Stimulated activated CD4-positive, alpha-beta T cell treated with anti-CD3 and anti-CD28 coated beads, Interleukin-2, amount 100 ng/mL, for 48 hours (primary cell): ENCODE measurements around the gene CACNA1S.

Experiments used
- DNase-seq, 2 donors: peaks; one replicate each; pipeline ENCODE4 v3.0.0-alpha.2; 2020

Gene CACNA1S

DNA sequence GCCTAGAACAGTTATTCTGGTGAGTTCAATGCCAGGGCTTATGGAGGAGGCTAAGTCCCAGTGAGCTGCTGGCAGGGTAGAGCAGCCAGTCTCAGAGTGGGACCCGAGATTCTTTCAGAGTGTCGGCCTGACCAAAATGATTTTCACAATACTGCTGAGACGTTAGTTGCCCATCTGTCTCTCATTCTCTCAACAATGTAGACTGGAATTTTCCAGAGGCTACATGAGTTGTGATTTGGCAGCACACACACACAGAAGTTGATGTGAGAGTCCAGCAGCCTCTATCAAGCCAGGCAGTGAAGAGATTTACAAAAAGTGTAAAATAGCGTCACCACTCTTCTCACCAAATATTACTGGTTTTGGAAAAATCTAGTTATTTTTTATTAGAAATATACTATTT is 21.7 kb downstream of the CACNA1S start:
- no peak for DNase-seq

GRCh38 chr1:201089596-201089995 is 22.6 kb downstream of the CACNA1S start:
- no peak for DNase-seq

DNA sequence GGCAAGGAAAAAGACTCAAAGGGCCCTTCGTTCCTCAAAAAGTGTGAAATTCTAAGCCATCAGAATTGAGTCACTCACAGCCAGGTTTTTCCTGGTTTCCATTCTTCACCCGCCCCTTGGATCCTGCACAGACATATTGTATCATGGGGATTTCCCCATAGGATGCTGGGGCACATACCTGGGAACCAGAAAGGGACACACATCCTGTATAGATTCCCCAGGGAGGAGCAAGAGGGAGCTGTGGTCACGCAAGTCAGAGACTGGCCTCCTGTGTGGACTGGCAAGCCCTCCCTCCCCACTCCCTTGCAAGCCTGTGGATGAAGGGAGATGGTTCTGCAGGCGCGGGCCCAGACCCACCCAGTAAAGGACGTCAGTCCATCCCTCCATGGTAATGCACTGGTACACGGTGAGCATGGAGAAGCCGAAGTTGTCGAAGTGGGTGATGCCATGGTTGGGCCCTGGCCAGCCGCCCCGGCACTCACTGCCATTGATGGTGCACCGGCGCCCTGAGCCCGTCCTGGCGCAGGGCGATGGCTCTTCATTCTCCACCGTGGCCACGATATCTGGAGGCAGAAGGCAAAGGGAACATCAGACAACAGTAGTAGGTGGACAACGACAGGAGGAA is 23.2 kb downstream of the CACNA1S start:
- DNase-seq = no peak

- DNase-seq = no peak
Observed at GRCh38 chr1:201088395-201088794, 23.8 kb downstream of the CACNA1S start.

GRCh38 chr1:201085902-201086735 is 26.1 kb downstream of the CACNA1S start:
- DNase-seq = peak; percentile 26 to 41

DNA sequence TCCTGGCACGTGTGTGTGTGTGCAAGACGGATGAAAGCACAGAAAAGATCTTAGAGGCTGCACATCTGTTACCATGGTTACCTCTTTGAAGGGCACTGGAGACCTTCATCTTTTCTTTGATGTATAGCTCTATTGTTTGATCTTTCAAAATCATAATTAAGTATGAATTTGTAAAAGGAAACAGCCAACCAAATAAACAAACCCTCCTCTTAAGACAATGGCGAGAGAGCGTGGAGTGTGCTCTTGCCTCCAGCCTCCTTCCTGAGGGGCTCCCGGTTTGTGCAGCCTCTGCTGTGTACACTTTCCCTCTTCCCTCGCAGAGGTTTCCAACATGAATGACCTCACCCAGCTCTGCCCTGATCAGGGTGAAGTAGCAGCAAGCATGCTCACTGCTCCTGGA is 27.9 kb downstream of the CACNA1S start:
- no peak for DNase-seq

GRCh38 chr1:201083741-201084140 is 28.5 kb downstream of the CACNA1S start:
- no peak for DNase-seq

- DNase-seq = no peak
Observed at GRCh38 chr1:201080135-201080534, 32.1 kb downstream of the CACNA1S start.

GRCh38 chr1:201077736-201078135 is 34.5 kb downstream of the CACNA1S start:
- DNase-seq = no peak

DNA sequence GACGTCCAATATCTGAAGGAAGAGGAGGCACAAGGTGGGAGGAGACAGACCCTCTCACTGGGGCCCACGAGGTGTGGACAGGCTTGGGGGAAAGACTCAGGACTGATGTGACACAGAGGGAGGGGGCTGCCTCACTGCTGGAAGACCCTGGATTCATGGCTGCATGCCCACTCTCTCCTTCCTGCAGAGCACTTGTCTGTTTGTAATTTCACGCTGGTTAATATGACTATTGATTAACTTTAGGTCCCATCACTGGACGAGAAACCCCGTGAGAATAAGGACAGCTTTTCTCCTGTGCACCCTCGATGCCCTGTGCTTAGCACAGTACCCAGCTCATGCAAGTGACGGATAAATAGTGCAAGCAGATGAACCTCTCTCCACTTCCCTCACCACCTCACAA is 35.1 kb downstream of the CACNA1S start:
- DNase-seq = no peak

- no peak for DNase-seq
Observed at GRCh38 chr1:201076092-201076491, 36.1 kb downstream of the CACNA1S start.

DNA sequence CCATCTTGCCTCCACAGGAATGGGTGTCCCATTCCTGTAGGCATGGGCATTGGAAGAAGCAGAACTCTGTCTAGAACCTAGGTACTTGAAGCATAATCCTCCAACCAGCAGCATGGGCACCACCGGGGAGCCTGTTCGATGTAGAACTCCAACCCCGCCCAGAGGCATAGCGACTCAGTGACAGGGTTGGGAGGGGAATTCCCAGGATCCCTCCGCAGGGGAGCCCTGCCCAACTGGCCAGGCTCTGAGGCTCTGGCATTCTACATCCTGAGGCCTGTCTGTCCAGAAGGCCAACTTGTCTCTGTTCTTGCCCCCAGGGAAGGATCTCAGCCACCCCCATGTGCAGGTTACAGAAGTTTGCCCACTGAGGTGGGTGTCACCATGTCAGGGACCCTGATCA is 38.2 kb downstream of the CACNA1S start:
- DNase-seq = no peak

DNA sequence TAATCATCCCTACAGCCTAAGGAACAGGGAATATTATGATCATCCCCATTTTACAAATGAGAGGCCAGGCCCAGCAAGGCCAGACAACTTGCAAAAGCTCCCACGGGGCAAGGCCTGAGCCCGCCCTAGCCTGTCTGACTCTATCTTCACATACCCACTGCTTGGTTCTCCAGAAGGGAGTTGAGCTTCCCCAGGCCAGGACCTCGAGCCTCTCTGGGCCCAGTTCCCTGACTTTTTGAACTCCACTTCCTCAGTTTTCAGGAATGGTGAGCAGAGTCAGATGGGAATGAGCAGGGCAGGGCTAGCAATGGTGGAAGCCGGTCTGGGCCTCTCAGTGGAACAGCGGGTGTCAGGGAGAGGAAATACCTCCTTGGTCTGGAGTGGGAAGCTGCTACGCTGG is 39.3 kb downstream of the CACNA1S start:
- no peak for DNase-seq

- DNase-seq = no peak
Observed at GRCh38 chr1:201072149-201072548, 40.1 kb downstream of the CACNA1S start.

DNA sequence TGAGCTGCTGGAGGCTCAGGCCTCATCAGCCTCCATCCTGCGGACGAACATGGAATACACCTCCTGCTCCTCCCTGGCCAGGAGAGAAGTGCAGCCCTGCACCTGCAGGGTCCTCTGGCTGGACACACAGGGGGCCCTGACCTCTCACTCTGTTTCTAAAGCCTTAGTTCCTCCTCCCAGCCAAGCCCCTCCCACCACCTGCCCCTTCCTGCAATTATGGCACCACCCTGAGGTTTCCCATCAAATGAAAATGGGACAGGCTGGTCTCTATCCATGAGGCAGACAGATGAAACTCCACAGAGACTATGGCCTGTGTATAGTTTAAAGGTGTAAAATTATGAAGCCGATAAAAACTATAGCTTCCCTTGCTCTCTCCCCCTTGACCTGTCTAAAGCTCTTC is 42.6 kb downstream of the CACNA1S start:
- DNase-seq = no peak

DNA sequence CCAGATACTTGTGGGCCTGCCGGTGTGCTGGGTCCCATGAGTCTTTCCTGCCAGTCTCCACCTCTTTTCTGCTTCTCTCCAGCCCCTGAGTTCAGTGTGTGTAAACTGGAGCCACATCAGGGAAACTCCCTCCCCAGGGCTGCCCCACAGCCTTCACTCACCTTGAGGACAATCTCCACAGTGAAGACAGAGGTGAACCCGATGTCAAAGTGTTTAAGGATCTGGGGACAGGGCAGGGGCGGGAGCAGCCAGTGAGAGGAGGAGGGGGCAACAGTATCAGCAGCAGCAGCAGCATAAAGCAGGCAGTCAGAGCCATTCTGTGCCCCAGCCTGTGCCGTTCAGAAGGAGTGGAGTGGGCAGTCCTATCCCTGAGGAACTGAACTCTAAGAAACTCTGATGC is 43.2 kb downstream of the CACNA1S start:
- no peak for DNase-seq

GRCh38 chr1:201066986-201067385 is 45.2 kb downstream of the CACNA1S start:
- DNase-seq = no peak

- no peak for DNase-seq
Observed at GRCh38 chr1:201065686-201066085, 46.5 kb downstream of the CACNA1S start.

- no peak for DNase-seq
Observed at GRCh38 chr1:201064806-201065205, 47.4 kb downstream of the CACNA1S start.

GRCh38 chr1:201063145-201063544 is 49.1 kb downstream of the CACNA1S start:
- DNase-seq = no peak

GRCh38 chr1:201062511-201063091 is 49.6 kb downstream of the CACNA1S start:
- no peak for DNase-seq

DNA sequence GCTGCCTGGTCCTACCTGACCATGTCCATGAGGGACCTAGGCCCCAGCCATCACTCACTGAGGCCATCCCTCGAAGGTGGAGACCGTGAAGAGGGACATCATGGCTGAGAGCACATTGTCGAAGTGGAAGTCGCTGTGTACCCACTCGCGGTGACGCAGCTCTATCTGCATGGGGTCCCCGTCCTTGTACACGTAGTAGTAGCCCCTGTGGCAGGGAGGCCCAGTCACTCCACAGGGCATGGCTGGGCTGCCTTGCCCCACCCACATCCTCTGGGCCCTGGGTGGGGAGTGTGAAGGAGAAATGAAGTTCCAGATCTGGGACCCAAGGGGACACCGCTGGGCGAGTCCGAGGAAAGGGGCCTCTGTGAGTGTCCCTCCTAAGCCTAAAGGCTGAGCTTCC is 50.3 kb downstream of the CACNA1S start:
- no peak for DNase-seq

DNA sequence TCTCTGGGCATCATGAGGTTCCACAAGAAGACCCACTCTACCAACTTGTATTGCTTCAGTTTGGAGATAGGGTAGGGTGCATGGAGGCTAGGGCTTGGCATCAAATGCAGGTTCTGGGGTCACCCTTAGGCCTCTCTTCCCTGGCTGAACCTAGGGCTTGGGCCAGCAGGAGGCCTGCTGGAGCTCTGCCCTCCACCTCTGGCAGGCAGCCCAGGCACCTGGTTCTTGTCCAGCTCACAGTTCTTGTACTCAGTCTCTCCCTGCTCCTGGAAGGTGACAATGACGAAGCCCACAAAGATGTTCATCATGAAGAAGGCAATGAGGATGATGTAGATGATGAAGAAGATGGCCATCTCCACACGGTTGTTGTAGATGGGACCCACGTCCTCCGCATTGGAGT is 51.2 kb downstream of the CACNA1S start:
- no peak for DNase-seq

GRCh38 chr1:201060586-201060985 is 51.6 kb downstream of the CACNA1S start:
- no peak for DNase-seq
